OCI-LY1 (cell line): ENCODE results near the gene SAP130.

ENCODE experiments used
- CTCF ChIP-seq: fragments of 200-600 bp; sonication (generic), shearing (Covaris generic); IDR thresholded peaks from 2 replicates; pipeline ENCODE4 v1.5.1; 2017; ENCODE audit warnings: mild to moderate bottlenecking, antibody characterized with exemption, low read length, moderate library complexity, mixed read lengths
- EZH2 ChIP-seq: fragments of 200-600 bp; sonication (generic), shearing (Covaris generic); IDR thresholded peaks from 2 replicates; pipeline ENCODE4 v1.8.0; 2017; ENCODE audit warnings: borderline replicate concordance, mixed run types, mild to moderate bottlenecking, antibody characterized with exemption, low read length, moderate library complexity, mixed read lengths

- no peak for TF ChIP-seq EZH2
- no peak for TF ChIP-seq CTCF
Measured at GRCh38 chr2:128057334-128057733, 29.5 kb upstream of the SAP130 start.
